GM12864 (cell line): ENCODE data around the gene COA6.

Source experiments
- DNase-seq: peaks from one replicate; pipeline ENCODE4 v3.0.0-alpha.2; 2011; ENCODE audit warnings: low read depth
- H3K4me3 ChIP-seq: 2 replicates; pipeline ENCODE4 v1.5.1; 2011; ENCODE audit warnings: mild to moderate bottlenecking, low read depth, low read length, control low read depth
- TF ChIP-seq, protein P1 (sequence below): IDR thresholded peaks from 2 replicates; pipeline ENCODE4 v1.5.1; 2011; ENCODE audit warnings: low read depth, mild to moderate bottlenecking, moderate library complexity, low read length, control low read depth, inconsistent platforms; ENCODE audit errors: missing control alignments

Gene COA6

GRCh38 chr1:234386122-234386521, 12.9 kb downstream of the COA6 start:
- TF ChIP-seq, protein P1, sequence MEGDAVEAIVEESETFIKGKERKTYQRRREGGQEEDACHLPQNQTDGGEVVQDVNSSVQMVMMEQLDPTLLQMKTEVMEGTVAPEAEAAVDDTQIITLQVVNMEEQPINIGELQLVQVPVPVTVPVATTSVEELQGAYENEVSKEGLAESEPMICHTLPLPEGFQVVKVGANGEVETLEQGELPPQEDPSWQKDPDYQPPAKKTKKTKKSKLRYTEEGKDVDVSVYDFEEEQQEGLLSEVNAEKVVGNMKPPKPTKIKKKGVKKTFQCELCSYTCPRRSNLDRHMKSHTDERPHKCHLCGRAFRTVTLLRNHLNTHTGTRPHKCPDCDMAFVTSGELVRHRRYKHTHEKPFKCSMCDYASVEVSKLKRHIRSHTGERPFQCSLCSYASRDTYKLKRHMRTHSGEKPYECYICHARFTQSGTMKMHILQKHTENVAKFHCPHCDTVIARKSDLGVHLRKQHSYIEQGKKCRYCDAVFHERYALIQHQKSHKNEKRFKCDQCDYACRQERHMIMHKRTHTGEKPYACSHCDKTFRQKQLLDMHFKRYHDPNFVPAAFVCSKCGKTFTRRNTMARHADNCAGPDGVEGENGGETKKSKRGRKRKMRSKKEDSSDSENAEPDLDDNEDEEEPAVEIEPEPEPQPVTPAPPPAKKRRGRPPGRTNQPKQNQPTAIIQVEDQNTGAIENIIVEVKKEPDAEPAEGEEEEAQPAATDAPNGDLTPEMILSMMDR, result no peak
- no peak overlapping the region for H3K4me3 ChIP-seq
- DNase-seq, result no peak

DNA sequence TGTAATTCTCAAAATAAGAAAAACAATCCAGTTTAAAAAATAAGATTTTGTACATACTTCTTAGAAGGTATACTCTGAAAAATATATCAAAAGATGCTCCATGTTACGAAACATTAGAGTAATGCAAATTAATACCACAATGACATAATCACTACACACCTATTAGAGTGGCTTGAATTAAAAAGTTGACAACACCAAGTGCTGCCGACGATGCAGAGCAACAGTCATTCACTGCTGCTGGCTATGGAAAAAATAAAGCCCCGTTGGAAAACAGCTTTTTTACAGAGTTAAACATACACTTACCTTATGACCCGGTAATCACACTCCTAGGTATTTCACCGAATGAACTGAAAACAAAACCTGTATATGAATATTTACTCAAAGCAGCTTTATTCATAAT, 14.8 kb downstream of the COA6 start:
- TF ChIP-seq, protein P1, result no peak
- no peak overlapping the region for H3K4me3 ChIP-seq
- no peak for DNase-seq

GRCh38 chr1:234393190-234393589, 19.9 kb downstream of the COA6 start:
- H3K4me3 ChIP-seq, result no peak overlapping the region
- DNase-seq, result no peak
- TF ChIP-seq, protein P1, result peak; percentile 18

GRCh38 chr1:234395297-234395696, 22.0 kb downstream of the COA6 start:
- no peak overlapping the region for H3K4me3 ChIP-seq
- TF ChIP-seq, protein P1, result no peak
- no peak for DNase-seq

GRCh38 chr1:234396092-234396491, 22.8 kb downstream of the COA6 start:
- H3K4me3 ChIP-seq, result no peak overlapping the region
- DNase-seq, result no peak
- TF ChIP-seq, protein P1, result no peak

- no peak overlapping the region for H3K4me3 ChIP-seq
- DNase-seq, result no peak
- TF ChIP-seq, protein P1, result no peak
Observed at GRCh38 chr1:234396871-234397270, 23.6 kb downstream of the COA6 start.

- TF ChIP-seq, protein P1, result no peak
- no peak for DNase-seq
- no peak overlapping the region for H3K4me3 ChIP-seq
Observed at GRCh38 chr1:234397732-234398131, 24.5 kb downstream of the COA6 start.
